Activated CD8-positive, alpha-beta memory T cell treated with anti-CD3 and anti-CD28 coated beads for 1 hour (primary cell): ENCODE measurements around the gene PDK2.
"Not testable (repeated sequence)": the region's sequence is repeated elsewhere in the genome, so short reads cannot be mapped to it uniquely, and the experiment has no call there.

Source experiments
- DNase-seq, 2 donors: peaks; one replicate each; pipeline ENCODE4 v3.0.0-alpha.2; 2020; ENCODE audit warnings: low read depth in 1 of 2; ENCODE audit errors: extremely low read depth in 1 of 2

The PDK2 gene

DNA sequence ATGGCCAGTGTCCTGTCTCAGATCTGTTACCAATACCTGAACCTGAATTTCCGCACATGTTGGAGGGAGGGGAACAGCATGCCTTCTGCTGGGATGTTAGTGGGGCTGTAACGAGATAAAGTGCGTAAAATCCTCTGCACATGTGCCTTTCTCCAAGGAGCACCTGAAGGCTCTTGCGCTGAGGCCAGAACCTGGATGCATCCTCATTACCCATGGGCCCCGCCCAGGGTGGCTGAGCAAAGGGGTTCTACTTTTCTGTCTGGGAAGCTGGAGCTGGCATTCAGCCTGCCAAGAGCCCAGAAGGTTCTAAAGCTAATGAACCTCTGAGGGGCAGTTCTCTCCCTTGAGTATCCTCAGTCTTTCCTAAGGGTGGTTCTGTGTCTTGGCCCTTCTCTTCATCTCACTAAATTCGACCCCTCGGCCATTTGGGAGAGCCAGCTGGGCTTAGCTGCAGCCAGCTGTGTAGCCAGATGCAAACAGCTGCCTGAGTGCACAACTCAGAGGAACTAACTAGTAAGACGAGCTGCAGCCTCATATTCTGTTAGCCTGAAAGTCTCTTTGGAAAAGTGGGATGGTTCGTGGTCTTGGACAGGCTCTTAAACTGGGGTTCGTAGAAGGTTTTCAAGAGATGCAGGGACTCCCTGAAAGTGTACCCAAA lies 36.7 kb upstream of the PDK2 start:
- DNase-seq: no peak

DNA sequence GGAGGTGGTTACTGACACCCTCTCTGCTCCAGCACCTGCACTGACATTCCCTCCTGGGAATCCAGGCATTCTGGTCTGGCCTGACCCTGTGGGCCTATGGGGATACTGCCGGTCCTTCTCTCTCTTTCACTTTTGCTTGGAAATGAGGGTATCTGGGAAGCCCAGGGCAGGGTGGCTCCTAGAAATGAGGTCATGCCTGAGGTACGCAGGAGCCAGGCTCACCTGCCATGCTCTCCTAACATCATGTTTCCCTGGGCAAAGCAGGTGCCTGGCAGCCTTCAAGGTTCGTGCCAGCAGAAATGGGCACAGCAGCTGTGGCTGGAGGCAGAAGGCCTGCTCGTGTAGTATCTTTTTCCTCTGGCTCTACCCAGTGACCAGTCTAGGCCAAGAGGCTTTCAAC lies 35.9 kb upstream of the PDK2 start:
- DNase-seq: no peak

DNA sequence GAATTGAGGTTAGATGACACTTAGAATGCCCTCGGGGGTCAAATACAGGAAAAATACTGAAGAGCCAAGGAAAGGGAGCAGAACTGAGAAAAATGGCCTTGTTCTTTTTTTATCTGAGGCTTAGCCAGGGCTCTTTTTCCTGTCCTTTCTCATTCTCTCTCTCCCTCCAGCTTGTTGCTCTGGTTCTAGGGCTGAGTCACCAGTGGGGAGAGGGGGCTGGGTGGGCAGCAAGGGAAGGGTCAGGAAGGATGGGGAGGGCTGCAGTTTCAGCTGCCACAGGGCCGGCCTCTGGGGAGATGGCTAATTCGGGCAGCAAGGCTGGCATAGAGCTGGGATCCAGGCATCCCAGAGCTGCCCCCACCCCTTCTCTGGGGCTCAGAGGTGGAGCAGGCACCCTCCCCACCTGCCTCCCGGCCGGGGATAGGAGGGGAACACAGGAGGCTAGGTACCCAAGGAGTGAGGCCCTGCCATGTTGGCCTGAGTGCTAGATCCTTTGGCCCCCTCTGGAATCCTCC lies 35.3 kb upstream of the PDK2 start:
- DNase-seq: no peak

DNA sequence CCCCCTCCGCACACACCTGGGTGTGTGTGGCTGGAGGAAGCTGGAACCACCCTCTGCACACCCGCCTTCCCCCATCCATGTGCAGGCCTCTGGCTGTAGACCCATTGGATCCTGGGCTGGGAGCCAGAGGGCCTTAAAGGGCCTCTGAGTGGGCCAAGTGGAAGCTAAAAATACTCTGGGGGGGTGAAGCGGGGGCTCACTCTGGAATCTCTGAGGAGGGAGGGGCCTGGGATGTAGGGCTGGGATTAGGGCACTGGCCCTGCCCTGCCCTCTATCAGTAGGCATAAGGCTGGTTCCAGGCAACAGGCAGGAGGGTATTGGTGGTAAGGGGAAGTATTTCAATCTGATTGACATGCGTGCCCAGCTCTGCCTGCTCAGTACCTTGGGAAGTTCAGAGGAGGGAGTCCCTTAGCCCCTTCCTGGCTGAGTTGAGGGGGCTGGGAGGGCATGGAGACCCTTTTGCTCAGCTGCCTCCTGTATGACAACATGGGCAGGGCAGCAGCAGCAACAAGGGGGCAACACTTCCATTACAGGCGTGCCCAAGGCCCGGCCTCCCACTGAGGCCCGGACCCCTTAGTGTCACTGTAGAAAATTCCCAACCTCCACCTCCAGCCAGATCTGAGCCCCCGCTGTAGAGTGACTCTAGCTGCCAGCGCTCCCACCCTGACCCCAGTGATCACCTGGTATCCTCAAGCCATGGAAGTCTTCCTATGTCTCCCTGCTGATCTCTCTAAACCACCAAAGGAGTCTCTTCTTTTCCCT lies 34.0 kb upstream of the PDK2 start:
- no peak for DNase-seq

DNA sequence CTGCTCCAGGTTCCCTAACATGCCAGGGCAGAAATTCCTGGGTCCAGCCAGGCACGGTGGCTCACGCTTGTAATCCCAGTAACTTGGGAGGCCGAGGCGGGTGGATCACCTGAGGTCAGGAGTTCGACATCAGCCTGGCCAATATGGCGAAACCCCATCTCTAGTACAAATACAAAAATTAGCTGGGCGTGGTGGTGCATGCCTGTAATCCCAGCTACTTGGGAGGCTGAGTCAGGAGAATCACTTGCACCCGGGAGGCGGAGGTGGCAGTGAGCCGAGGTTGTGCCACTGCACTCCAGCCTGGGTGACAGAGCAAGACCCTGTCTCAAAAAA lies 33.5 kb upstream of the PDK2 start:
- not testable (repeated sequence) for DNase-seq

DNA sequence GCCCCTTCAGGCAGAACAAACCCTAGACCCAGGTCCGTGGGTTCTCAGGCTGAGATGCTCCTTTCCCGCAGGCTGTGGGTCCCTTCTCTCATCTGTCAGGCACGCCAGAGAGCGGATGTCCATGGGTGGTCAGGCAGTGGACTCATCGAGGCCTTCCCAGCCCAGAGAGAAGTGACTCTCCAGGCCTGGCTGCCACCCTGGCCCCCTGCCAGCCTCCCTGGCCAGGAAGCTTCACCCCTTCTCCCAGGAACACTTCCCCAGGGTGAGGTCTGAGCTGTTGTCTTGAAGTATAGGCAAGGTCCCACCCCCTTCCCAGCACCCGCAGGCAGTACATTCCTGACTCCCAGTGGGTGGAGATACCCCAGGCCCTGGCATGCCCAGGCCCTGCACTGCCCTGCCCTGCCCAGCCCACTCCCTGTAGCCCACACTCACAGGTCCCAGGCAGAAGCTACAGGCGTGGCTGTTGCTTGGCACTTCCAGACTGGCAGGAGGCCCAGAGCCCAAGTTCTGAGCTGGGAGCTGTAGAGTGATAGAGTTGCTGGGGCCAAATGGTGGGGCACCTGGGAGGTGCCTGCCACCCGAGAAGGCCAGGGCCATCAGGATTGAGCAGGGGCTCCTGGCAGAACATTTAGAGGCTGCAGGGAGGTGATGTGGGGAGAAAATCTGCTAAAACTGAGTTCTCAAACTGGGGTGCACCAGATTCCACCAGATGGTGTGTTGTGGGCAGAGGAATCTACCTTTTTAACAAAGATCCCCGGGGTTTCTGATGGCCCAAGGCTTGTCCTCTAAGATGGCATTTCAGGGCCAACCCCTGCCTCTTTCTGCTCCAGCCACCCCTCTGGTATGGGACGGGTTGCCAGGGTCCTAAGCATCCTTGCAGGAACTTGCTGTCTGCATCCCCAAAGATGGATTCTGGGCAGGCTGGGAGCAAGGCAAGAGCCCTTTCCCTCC lies 32.6 kb upstream of the PDK2 start:
- no peak for DNase-seq

DNA sequence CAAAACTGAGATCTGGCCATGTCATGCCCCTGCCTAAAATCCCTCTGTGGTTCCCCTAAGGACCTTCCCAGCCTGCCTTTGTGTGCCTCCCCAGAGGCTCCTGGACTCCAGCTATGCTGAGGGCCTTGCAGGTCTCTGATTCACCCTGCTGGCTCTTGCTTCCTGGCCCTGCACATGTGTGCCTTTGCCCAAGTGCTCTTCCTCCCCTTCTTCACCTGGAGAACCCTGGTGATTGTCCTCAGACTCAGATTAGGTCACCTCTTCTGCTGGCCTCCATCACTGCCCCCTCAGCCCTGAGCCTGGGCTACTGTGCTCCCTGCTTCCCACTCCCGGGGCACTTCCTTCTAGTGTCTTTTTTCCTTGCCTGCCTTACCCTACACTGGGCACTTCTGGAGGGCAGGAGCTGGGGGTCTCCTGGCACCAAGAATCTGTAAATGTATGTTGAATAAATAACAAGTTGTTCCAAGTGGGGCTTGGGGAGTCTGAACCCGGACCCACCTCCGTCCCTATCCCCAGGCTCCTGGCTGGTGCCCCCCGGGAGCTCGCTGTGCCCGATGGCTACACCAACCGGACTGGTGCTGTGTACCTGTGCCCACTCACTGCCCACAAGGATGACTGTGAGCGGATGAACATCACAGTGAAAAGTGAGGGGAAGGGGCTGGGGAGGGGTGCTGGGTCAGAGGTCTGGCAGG lies 31.4 kb upstream of the PDK2 start:
- DNase-seq: no peak

DNA sequence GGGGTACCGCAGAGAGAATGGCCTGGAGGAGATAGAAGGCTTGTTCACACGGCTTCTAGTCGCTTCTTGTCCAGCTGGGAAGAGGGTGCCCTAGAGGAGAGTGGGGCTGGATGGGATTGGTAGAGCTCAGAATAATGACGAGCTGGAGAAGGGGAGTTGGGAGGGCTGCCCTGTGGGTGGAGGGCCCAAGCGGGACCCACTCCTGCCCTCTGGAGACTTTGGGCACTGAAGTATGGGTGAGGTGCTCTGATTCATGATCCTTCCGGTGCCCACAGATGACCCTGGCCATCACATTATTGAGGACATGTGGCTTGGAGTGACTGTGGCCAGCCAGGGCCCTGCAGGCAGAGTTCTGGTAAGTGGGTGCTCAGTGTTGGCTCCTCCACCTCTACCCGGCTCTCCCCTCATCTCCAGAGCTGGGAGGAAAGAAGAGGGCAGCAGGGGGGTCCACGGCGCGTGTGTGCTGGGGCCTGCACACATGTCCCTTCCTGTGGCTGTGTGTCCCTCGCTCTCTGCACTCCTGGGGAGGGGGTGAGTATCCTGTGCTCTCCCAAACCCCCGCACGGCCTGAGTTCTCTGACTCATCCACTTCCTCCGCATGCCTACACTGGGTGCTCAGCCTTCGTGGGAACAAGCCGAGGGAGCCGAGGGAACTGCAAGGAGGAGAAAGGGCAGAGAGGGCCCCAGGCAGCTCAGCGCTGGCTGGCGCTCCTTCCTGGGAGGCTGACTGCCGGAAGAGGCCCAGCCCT lies 30.7 kb upstream of the PDK2 start:
- no peak for DNase-seq

DNA sequence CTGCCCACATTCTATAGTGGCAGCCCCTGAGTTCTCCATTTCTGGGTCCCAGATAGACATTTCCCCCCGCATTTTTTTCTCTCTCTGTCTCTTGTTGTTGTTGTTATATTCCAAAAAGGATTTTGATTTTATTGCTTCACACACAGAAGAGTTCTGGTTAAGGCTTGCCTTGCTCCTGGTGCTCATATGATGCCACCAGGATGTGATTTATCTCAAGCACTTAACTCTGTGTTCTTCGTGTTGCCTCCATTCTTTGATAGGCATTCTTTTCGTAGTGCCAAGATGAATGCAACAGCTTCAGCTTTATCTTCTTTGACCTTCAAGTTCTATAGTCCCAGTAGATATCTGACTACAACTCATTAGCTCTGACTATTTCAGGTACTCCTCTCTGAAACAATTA lies 30.1 kb upstream of the PDK2 start:
- no peak for DNase-seq

DNA sequence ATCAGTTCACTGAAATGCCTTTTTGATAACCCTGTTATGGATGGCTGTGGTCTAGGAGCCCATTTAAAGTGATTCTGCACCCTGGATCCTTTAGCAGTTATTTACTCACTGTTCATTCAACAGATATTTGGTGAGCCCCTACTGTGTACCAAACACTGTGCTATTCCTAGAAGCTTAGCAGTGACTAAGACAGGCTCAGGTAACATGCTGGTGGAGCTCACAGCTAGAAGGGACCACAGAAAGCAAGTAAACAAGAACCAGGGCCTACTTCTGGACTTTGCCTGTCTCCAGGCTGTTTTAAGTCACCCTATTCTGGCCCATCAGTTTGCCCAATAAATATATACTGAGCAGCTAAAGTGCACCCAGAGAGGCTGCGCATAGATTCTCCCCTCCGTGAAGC lies 28.2 kb upstream of the PDK2 start:
- DNase-seq: no peak

DNA sequence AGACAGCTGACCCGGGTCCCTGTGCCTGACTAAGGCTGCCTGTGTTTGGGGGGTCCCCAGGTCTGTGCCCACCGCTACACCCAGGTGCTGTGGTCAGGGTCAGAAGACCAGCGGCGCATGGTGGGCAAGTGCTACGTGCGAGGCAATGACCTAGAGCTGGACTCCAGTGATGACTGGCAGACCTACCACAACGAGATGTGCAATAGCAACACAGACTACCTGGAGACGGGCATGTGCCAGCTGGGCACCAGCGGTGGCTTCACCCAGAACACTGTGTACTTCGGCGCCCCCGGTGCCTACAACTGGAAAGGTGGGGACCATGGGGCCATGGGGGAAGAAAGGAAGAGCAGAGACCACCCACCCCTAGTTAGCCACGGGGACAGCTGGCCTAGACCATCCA lies 27.2 kb upstream of the PDK2 start:
- DNase-seq: no peak

DNA sequence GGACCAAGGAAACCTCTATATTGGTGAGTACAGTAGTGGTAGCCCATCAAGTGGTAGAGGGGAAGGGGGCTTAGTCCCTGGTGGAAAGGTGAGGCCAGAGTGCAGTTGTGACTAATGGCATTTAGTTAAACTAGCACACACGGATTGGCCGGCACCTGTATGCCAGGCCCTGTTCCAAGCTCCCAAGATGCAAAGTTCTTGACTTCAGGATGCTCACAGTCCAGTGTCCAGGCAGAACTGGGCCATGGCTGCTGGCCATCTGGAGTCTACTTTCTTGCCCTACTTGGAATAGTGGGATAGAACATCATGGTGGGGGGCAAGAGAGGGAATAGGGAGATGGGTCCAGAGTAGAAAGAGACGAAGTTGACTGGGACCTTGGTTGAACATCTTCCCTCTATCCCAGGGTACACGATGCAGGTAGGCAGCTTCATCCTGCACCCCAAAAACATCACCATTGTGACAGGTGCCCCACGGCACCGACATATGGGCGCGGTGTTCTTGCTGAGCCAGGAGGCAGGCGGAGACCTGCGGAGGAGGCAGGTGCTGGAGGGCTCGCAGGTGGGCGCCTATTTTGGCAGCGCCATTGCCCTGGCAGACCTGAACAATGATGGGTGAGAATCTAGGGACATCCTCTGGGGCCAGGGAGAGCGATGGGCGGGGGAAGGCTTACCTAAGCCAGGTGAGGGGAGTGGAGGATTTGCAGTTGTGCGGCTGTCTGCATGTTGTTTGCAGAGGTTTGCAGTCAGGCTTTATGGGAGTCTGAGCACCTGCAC lies 24.1 kb upstream of the PDK2 start:
- DNase-seq: no peak

DNA sequence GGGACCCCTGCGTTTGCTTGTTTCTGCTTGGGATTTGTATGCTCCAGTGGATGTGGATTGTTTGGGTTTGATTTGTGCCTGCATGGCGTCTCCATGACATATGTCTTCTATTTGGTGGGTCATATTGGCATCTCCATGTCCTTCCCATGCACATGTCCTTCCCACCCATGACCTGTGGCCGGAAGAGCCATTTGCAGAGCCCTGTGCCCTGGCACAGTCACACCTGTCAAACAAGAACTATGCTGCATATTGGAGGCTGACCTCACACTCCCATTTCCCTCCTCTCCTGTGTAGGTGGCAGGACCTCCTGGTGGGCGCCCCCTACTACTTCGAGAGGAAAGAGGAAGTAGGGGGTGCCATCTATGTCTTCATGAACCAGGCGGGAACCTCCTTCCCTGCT lies 23.5 kb upstream of the PDK2 start:
- no peak for DNase-seq

DNA sequence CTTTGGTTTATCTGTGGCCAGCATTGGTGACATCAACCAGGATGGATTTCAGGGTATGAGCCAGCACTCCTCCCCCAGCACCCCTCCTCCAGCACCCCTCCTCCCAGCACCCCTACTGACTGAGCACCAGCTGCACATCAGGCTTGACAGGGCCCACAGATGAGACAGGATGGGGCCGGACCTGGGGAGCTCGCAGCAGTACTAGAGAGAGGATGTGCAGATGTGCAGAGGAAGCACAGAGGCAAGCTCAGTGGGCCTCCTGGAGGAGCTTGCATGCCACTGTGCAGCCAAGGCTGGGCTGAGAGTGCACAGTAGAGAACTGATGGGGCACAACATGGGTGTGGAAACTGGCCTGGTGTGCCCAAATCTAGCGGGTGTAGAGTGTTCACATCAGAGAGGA lies 23.0 kb upstream of the PDK2 start:
- DNase-seq: no peak

DNA sequence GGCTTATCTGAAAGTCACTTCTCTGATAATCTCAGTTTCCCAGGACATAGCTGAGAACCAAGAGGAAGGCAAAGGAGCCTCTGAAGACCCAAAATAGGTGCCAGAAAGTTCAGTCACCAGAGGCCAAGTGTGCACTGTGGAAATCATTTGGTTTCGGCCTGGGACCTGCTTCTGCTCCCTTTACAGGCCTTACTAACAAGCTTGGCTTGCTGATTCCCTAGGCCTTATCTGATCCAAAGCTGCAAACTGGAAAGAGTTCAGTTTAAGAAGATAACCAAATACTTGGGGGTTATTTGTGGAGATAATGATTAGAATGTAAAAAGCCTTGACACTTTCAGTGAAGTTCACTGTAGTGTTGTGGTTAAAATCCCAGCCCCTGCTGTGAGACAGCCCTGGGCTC lies 22.2 kb upstream of the PDK2 start:
- DNase-seq: no peak

DNA sequence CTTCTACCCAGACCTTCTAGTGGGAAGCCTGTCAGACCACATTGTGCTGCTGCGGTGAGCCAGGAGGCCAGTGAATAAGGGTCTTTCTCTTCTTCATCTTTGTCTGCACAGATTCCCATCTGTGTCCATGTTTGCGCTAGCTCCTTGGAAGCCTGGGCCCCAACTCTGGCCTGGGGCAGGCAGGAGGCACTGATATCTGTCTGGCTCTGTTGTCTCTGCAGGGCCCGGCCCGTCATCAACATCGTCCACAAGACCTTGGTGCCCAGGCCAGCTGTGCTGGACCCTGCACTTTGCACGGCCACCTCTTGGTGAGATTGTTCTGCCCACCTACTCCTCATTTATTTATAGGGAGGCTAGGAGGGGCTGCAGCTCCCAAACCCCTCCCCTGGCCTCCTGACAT lies 20.9 kb upstream of the PDK2 start:
- DNase-seq: no peak

DNA sequence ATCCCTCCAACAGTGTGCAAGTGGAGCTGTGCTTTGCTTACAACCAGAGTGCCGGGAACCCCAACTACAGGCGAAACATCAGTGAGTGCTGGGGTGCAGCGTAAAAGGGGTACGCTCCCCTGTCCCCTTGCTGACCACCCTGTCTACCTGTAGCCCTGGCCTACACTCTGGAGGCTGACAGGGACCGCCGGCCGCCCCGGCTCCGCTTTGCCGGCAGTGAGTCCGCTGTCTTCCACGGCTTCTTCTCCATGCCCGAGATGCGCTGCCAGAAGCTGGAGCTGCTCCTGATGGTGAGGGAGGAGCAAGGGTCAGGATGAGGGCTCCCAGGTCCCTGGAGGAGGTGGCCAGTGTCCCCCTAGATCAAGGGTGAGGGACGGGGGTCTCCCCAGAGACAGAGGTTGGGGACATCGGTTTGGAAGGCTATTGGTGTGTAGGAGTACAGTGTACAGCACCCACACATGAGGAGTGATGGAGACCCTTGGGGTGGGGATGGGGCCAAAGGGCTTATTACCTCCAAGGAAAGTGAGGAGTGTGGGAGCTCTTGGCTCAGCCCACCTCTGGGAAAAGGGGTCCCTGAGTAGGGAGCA lies 19.6 kb upstream of the PDK2 start:
- no peak for DNase-seq

DNA sequence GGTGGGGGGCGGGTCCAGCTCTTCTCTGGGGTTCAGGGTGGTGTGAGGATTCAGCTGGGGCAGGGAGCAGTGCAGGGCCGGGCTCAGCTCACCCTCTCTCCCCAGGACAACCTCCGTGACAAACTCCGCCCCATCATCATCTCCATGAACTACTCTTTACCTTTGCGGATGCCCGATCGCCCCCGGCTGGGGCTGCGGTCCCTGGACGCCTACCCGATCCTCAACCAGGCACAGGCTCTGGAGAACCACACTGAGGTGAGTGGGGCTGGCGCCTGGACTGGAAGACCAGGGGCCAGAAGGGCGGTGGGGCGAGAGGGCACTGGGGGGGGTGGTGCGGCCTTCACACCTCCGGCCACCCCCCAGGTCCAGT lies 18.9 kb upstream of the PDK2 start:
- DNase-seq: no peak

DNA sequence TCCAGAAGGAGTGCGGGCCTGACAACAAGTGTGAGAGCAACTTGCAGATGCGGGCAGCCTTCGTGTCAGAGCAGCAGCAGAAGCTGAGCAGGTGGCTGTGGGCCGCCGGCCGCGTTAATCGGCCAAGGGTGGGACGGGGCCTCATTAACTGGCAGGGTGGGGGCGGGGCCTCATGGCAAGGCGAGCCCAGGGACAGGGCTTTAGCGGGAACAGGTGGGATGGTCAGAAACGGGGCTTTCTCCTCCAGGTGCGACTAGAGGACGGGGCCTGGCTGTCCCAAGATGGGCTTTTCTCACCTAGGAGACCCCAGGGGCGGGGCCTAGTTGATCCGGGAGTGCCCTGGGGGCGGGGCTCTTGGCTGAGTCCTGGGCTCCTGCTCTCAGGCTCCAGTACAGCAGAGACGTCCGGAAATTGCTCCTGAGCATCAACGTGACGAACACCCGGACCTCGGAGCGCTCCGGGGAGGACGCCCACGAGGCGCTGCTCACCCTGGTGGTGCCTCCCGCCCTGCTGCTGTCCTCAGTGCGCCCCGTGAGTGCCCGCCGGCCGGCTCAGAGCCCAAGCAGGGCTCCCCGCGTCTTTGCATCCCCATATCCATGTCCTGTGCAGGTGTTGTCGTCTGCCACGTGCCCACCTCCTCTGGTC lies 18.4 kb upstream of the PDK2 start:
- no peak for DNase-seq
